DMS53 treated with DMSO at 0.1 percent for 48 hours (cell line): ENCODE results near the gene ZNF638.
"Not testable (repeated sequence)": the region's sequence is repeated elsewhere in the genome, so short reads cannot be mapped to it uniquely, and the experiment has no call there.

Experiments used
- DNase-seq: peaks from one replicate; lab custom pipeline; 2025; ENCODE audit not compliant: unreplicated experiment; lab: John Stamatoyannopoulos, UW

The ZNF638 gene

GRCh38 chr2:71331331-71331580 is 326 bp upstream of the ZNF638 start:
- not testable (repeated sequence) for DNase-seq

DNA sequence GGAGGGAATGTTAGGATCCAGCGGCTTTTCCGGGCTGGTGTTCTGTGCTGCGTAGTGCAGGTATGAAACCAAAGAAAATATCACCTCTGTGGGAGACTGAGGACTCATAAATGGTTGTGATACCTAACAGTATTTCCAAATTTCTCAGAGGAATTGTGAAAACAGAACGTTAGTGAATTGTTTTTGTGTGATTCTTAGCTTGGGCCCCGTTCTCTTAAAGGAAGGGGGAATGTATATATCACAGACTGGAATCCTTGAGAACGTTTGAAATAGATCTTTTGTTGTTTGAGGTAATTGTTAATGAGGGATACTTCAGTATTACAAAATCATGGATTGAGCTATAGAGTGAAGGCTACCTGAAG is 834 bp downstream of the ZNF638 start:
- no peak for DNase-seq

DNA sequence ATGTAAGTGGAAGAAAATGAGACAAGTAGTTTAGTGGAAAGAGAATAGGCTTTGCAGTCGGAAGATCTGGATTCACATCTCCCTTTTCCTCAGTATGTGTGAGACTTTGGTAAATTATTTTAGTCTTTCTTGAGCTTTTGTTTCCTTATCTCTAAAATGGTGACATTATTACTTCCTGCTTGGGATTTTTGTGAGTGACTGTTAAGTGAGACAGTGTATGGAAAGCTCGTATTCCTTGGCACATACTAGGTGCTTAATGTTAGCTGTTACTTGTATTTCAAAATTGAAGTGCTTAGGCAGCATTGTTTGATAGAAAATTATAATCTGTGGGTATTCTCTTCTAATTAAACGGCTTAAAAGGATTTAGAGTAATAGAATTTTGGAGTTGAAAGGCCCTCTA is 2.0 kb downstream of the ZNF638 start:
- DNase-seq: no peak

GRCh38 chr2:71336384-71336783 is 4.8 kb downstream of the ZNF638 start:
- no peak for DNase-seq

DNA sequence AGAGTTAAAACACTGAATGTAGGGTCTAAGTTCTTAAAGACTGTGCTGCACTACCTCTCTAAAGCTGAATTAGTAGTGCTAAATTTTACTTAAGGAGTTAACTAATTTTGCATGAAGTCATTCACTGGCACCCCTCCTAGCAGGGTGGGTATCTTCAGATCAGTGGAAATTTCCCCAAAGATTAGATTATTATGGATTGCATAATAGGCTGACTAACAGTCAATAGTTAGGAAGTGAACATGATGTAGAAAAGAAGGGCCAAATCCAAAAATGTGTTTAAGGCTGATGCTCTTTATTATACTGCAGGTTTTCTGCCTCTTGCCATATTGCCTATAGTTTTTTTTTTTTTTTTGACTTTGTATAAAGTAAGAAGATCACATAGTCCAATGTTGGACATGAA is 5.2 kb downstream of the ZNF638 start:
- DNase-seq: no peak

- DNase-seq: no peak
Measured at GRCh38 chr2:71337776-71338175, 6.2 kb downstream of the ZNF638 start.

GRCh38 chr2:71339685-71340084 is 8.1 kb downstream of the ZNF638 start:
- DNase-seq: no peak

GRCh38 chr2:71340176-71340575 is 8.6 kb downstream of the ZNF638 start:
- no peak for DNase-seq

- DNase-seq: no peak
Measured at GRCh38 chr2:71341645-71342044, 10.1 kb downstream of the ZNF638 start.

DNA sequence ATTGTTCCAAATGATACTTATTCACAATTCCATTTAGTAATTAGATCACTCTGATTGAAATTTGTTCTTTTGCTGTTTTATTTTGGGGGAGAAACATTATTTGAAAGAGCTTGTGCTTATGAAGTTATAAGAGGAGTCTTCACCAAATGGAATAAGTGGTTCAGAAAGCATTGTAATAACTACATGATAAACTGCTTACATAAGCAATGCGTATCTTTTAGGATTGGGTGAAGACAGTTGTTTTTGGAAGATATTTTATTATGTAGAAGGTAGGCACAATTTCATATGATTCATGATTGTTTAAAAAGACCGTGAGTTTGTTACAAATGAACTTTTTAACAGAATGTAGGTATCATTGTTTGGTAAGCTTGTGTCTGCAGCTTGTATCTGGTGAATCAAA is 14.5 kb downstream of the ZNF638 start:
- no peak for DNase-seq

GRCh38 chr2:71347517-71347916 is 15.9 kb downstream of the ZNF638 start:
- no peak for DNase-seq

- no peak for DNase-seq
Measured at GRCh38 chr2:71348302-71348701, 16.7 kb downstream of the ZNF638 start.

GRCh38 chr2:71353248-71353647 is 21.7 kb downstream of the ZNF638 start:
- no peak for DNase-seq

GRCh38 chr2:71358931-71359671 is 27.5 kb downstream of the ZNF638 start:
- DNase-seq: no peak

DNA sequence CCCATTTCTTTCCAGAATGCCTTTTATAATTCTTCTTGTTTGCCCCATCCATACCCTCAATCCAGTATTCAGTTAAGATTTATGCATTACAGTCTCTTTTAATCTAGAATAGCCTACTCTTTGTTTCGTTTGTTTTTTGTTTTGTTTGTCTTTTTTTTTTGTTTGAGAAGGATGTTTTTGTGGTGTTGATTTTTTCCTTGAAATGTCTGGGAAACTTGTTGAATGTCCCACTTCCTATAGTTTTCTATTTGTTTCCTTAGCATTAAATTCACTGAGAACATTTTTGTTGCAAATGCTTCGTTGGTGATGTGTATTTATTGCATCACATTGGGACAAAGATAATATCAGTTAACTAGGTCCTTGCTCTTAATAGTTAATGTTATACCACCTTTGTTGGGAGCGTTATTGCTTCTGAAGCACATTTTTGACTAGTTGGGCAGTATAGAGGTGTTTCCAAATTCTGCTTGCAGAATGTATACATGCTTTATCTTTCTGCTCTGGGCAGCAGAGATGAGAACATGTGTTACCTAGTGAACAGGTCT is 28.9 kb downstream of the ZNF638 start:
- no peak for DNase-seq

- no peak for DNase-seq
Measured at GRCh38 chr2:71361631-71362030, 30.0 kb downstream of the ZNF638 start.

DNA sequence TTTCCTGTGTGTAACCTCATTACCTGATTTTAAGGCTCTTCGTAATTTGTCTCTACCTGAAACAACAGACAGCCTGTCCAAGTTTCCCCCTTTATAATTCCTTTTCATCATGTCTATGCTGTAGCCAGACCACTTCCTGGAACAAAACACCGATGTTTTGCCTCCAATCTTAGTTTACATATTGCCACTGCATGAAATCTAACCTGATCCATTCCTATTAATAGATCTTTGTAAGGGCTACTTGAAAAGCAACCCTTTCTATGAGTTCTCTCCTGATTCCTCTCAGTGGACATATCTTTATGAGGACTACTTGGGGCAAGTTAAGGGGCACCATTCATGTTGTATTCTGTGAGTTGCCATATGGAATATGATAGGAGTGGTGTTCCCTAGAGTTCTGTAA is 30.9 kb downstream of the ZNF638 start:
- no peak for DNase-seq

- DNase-seq: no peak
Measured at GRCh38 chr2:71370015-71370414, 38.4 kb downstream of the ZNF638 start.

DNA sequence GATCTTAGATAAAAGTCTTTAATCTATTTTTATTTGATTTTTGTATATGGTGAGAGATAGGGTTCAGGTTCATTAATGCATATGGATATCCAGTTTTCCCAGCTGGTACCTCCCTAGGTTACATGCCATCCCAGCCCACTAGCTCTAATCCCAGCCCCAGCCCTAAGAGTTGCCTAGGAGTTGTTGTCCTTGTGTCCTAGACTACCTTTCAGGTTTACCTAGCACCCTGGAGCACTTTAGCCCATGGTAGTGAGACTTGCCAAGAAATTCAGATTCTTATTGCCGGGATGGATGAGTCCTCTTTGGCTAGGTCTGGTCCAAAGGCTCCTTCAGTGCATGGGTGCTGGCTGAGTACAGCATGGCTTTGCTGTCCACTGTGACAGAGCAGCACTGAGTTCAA is 40.5 kb downstream of the ZNF638 start:
- no peak for DNase-seq

DNA sequence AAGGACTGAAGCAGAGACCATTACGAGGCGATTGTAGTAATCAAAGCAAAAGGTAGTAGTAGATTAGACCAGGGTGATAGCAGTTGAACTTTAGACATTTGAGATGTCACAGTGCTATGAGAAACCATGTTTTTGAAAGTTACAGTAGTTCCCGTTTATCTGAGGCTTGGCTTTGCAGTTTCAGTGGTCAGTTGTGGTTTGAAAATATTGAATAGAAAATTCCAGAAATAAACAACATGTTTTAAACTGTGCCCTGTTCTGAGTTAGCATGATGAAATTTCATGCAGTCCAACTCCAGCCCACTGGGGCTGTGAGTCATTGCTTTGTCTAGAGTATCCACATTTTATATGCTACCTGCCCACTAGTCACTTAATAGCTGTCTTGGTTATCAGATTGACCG is 47.5 kb downstream of the ZNF638 start:
- no peak for DNase-seq

- no peak for DNase-seq
Measured at GRCh38 chr2:71380665-71381064, 49.1 kb downstream of the ZNF638 start.

DNA sequence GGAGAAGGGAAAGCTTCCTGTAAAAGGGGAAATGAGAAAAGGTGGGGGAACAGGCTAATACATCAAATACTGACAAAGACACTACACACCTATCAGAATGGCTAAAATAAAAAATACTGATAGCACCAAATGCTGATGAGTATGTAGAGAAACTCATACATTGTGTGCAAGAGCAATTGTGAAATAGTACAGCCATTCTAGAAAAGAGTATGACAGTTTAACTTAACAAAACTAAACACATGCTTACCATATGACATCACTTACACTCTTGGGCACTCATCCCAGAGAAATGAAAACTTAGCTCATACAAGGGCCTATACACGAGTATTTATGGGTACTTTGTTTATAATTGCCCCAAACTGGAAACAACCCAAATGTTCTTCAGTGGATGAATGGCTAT is 53.4 kb downstream of the ZNF638 start:
- DNase-seq: no peak

GRCh38 chr2:71388214-71388613 is 56.6 kb downstream of the ZNF638 start:
- DNase-seq: no peak
